Spleen (tissue), 11 donors: ENCODE data around the gene ZNF790. TPM values are rescaled to one million over a fixed set of nuclear protein-coding genes. Genes with fewer than 3 reads are reported as not detected.
A peak's percentile ranks its signal among the peaks of the same experiment; 100 is the strongest.

Experiments used
- DNase-seq: peaks from one replicate; pipeline ENCODE4 v3.0.0-alpha.2; 2020
- H3K27ac ChIP-seq, 8 donors: fragments of 200-600 bp; sonication (generic) in 7 of 8; 1 replicate in 4 of 8; 2 replicates in 4 of 8; pipeline versions ENCODE4 v1.5.0 to v1.8.0; 2016 to 2021; ENCODE audit warnings: inconsistent platforms in 4 of 8, mild to moderate bottlenecking in 4 of 8, moderate library complexity in 1 of 8
- H3K27me3 ChIP-seq, 7 donors: fragments of 200-600 bp; sonication (generic) in 6 of 7; replicated peaks in 1 of 7; 1 replicate in 4 of 7; 2 replicates in 3 of 7; pipeline versions ENCODE4 v1.5.0 to v1.8.0; 2016 to 2021; ENCODE audit warnings: inconsistent platforms in 3 of 7, mild to moderate bottlenecking in 1 of 7
- H3K36me3 ChIP-seq, 6 donors: fragments of 200-600 bp; sonication (generic) in 5 of 6; 1 replicate in 4 of 6; 2 replicates in 2 of 6; pipeline versions ENCODE4 v1.5.0 to v1.8.0; 2016 to 2021; ENCODE audit warnings: inconsistent platforms in 2 of 6
- H3K4me1 ChIP-seq, 6 donors: fragments of 200-600 bp; sonication (generic) in 5 of 6; 1 replicate in 3 of 6; 2 replicates in 3 of 6; pipeline versions ENCODE4 v1.5.0 to v1.8.0; 2016 to 2021; ENCODE audit warnings: inconsistent platforms in 3 of 6
- H3K4me3 ChIP-seq, 8 donors: fragments of 200-600 bp; sonication (generic) in 7 of 8; 1 replicate in 4 of 8; 2 replicates in 4 of 8; pipeline versions ENCODE4 v1.5.0 to v1.8.0; 2016 to 2021; ENCODE audit warnings: inconsistent platforms in 4 of 8, mild to moderate bottlenecking in 4 of 8, moderate library complexity in 2 of 8
- H3K9me3 ChIP-seq, 8 donors: fragments of 200-600 bp; sonication (generic) in 7 of 8; 1 replicate in 4 of 8; 2 replicates in 4 of 8; pipeline versions ENCODE4 v1.5.0 to v1.8.0; 2016 to 2021; ENCODE audit warnings: inconsistent platforms in 4 of 8
- POLR2A ChIP-seq, 3 donors: fragments of 450-650 bp; IDR thresholded peaks; one replicate each; pipeline ENCODE4 v1.5.1; 2017; ENCODE audit warnings: antibody characterized with exemption in 3 of 3, mild to moderate bottlenecking in 1 of 3
- POLR2AphosphoS5 ChIP-seq, 3 donors: sonication (generic); formaldehyde crosslinking; IDR thresholded peaks; one replicate each; pipeline ENCODE4 v1.5.1; 2017; ENCODE audit warnings: antibody characterized with exemption in 3 of 3
- WGBS, 5 donors: extraction: QIAGEN DNeasy Blood & Tissue Kit in 3 of 5; methylation state at CpG; one replicate each; pipeline versions ENCODE4 v1.1.5 to v1.1.7; 2013 to 2018; 5-methylcytosine and 5-hydroxymethylcytosine counted together
- intact Hi-C: fragments of 100-400 bp; cut with DNase I; formaldehyde crosslinking; loops from one replicate; pipeline ENCODE4 v1.15.0; 2023; ENCODE audit warnings: low total_unique reads
- polyA plus RNA-seq, 3 donors: library from polyadenylated mRNA; stranded (reverse); fragments of 200-250 nt; gene quantifications; one replicate each; pipeline ENCODE4 v1.2.1, GENCODE V29; 2013
- total RNA-seq, 7 donors: library from RNA; depleted of rRNA in 3 of 7; stranded (reverse); fragments of >200 nt in 3 of 7; fragmentation: NEBNext Ultra II Directional in 4 of 7; extraction: Animal tissue kit (Norgen Biotek cat#: 25700) in 4 of 7; gene quantifications; one replicate each; pipeline versions ENCODE4 v1.1.0 to v1.2.1, GENCODE V29; 2016 to 2021
- TF ChIP-seq, protein P1 (sequence below), 11 experiments: fragments of 200-600 bp in 7 of 11; fragments of 450-650 bp in 4 of 11; sonication (generic) in 4 of 11; IDR thresholded peaks in 8 of 11; conservative IDR thresholded peaks in 3 of 11; 1 replicate in 7 of 11; 2 replicates in 4 of 11; pipeline versions ENCODE4 v1.4.0 to v1.8.0; 2016 to 2021; ENCODE audit warnings: antibody characterized with exemption in 11 of 11, inconsistent platforms in 4 of 11, mild to moderate bottlenecking in 1 of 11
- donor health status: healthy with polysubstance abuse.
- donor health status: DM: no; HTN: no; CAD: no; lungs with moderate emphysema.
- donor health status: DM: no; HTN: no; CAD: no.
- donor health status: Bipolar disorder and iron deficiency.
- donor health status: healthy.
- donor health status: DM: no; HTN: no; CAD: no.
- donor health status: DM: yes; HTN: yes; CAD: no.

The ZNF790 gene
- total and polyA plus RNA-seq, 10 donors, result 1.8 to 11.2 (median 6.0) TPM

DNA sequence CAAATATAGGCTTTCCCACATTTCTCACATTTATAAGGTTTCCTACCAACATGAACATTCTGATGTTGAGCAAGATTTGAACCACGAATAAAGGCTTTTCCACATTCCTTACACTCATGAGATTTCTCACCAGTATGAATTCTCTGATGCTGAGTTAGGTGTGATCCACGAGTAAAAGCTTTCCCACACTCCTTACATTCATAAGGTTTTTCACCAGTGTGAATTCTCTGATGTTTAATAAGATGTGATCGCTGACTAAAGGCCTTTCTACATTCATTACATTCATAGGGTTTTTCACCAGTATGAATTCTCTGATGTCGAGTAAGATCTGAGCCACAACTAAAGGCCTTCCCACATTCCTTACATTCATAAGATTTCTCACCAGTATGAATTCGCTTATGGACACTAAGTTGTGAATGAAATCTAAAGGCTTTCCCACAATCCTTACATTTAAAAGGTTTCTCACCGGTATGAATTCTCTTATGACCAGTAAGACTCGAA is 19.0 kb downstream of the ZNF790 start:
- TF ChIP-seq POLR2A (IDR thresholded peaks at IDR 0.05), result no peak
- no peak for TF ChIP-seq POLR2AphosphoS5 (IDR thresholded peaks at IDR 0.05)
- TF ChIP-seq, protein P1, sequence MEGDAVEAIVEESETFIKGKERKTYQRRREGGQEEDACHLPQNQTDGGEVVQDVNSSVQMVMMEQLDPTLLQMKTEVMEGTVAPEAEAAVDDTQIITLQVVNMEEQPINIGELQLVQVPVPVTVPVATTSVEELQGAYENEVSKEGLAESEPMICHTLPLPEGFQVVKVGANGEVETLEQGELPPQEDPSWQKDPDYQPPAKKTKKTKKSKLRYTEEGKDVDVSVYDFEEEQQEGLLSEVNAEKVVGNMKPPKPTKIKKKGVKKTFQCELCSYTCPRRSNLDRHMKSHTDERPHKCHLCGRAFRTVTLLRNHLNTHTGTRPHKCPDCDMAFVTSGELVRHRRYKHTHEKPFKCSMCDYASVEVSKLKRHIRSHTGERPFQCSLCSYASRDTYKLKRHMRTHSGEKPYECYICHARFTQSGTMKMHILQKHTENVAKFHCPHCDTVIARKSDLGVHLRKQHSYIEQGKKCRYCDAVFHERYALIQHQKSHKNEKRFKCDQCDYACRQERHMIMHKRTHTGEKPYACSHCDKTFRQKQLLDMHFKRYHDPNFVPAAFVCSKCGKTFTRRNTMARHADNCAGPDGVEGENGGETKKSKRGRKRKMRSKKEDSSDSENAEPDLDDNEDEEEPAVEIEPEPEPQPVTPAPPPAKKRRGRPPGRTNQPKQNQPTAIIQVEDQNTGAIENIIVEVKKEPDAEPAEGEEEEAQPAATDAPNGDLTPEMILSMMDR (IDR thresholded peaks at IDR 0.05 in 8 of 11, conservative IDR thresholded peaks at IDR 0.05 in 3 of 11), result no peak
- H3K36me3 ChIP-seq, result peaks cover 36 to 100% (median 90%) of the 10 kb centered on the region in 6 donors
- no peaks in the 10 kb centered on the region for H3K27me3 ChIP-seq
- intact Hi-C loops, result no loop called here
- H3K27ac ChIP-seq, result no peak overlapping the region
- no peaks in the 10 kb centered on the region for H3K4me1 ChIP-seq
- H3K9me3 ChIP-seq, result peaks cover 82 to 100% (median 100%) of the 10 kb centered on the region in 8 donors
- H3K4me3 ChIP-seq, result no peak overlapping the region
- WGBS, 5 donors, result 96 to 99% (median 97%) methylated on average over 7 of the region's 7 CpGs
- DNase-seq, result no peak

DNA sequence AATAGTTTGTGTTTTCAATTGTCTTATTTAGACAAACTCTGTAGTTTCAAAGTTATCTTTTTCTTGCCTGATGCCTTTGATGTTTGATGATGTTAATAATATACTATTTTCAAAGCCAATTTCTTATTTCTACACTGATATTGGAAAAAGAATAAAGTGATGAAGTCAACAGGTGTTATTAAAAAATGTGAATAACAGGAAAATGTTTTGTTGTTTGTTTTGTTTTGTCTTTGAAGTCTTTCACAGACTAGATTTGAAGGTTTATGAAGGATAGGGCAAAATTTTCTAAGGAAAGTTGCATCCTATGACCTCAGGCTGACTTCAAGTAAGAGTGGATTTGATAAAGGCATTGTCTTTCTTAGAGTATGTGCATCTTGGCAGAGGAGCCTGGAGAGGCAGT is 31.2 kb downstream of the ZNF790 start:
- Histone ChIP-seq H3K27me3 (no peaks in the 10 kb centered on the region), H3K4me1 (no peaks in the 10 kb centered on the region), H3K9me3 (peaks cover 38 to 100% (median 100%) of the 10 kb centered on the region in 8 donors), H3K36me3 (peaks cover 19 to 100% (median 53%) of the 10 kb centered on the region in 6 donors), H3K4me3 (no peak overlapping the region), H3K27ac (no peak overlapping the region)
- no peak for DNase-seq
- TF ChIP-seq, protein P1 (IDR thresholded peaks at IDR 0.05 in 8 of 11, conservative IDR thresholded peaks at IDR 0.05 in 3 of 11), result no peak
- TF ChIP-seq POLR2AphosphoS5 (IDR thresholded peaks at IDR 0.05) (no peak), POLR2A (IDR thresholded peaks at IDR 0.05) (no peak)
- intact Hi-C loops, result no loop called here

GRCh38 chr19:36805364-36805763 is 32.8 kb downstream of the ZNF790 start:
- DNase-seq, result no peak
- Histone ChIP-seq H3K9me3 (peaks cover 29 to 100% (median 100%) of the 10 kb centered on the region in 8 donors), H3K27ac (no peak overlapping the region), H3K4me1 (no peaks in the 10 kb centered on the region), H3K4me3 (no peak overlapping the region), H3K27me3 (no peaks in the 10 kb centered on the region), H3K36me3 (peaks cover 23 to 100% (median 69%) of the 10 kb centered on the region in 6 donors)
- no peak for TF ChIP-seq POLR2AphosphoS5 (IDR thresholded peaks at IDR 0.05)
- TF ChIP-seq, protein P1 (IDR thresholded peaks at IDR 0.05 in 8 of 11, conservative IDR thresholded peaks at IDR 0.05 in 3 of 11), result no peak
- TF ChIP-seq POLR2A (IDR thresholded peaks at IDR 0.05), result no peak
- WGBS, 5 donors, result 89 to 98% (median 97%) methylated on average over 1 of the region's 1 CpG
- intact Hi-C loops, result no loop called here

DNA sequence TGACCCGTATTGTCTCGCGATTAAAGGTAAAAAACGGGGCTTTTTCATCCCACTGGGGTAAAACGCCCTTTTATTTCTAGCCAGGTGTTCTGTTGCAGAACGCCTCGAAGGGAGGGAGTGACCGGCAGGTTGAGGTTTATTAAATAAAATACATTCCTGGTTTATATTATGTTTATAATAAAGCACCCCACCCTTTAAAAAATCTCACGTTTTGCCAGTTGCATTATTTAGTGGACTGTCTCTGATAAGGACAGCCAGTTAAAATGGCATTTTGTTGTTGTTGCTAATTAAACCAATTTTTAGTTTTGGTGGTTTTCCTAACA is 40.4 kb downstream of the ZNF790 start:
- Histone ChIP-seq H3K27me3 (no peaks in the 10 kb centered on the region), H3K4me1 (peaks cover 6 to 24% (median 10%) of the 10 kb centered on the region in 6 donors), H3K9me3 (peaks cover 5 to 92% (median 86%) of the 10 kb centered on the region in 8 donors), H3K4me3 (peak overlapping the region; percentile 72 to 98 (median 88)), H3K36me3 (peaks cover 15 to 43% (median 27%) of the 10 kb centered on the region in 6 donors), H3K27ac (peak overlapping the region; percentile 58 to 90 (median 88))
- no peak for DNase-seq
- TF ChIP-seq POLR2A (IDR thresholded peaks at IDR 0.05), result no peak
- no peak for TF ChIP-seq POLR2AphosphoS5 (IDR thresholded peaks at IDR 0.05)
- TF ChIP-seq, protein P1 (IDR thresholded peaks at IDR 0.05 in 8 of 11, conservative IDR thresholded peaks at IDR 0.05 in 3 of 11), result no peak
- 1 to 10% (median 2%) methylated on average over 9 of the region's 9 CpGs for WGBS, 5 donors
- intact Hi-C loops, result loop anchor here (5.0 kb wide), 1 partner anchor 420 kb away; the partner anchor contains the start of gene ZFP14
